ENCODE data around the gene PDGFD.

The PDGFD gene

DNA sequence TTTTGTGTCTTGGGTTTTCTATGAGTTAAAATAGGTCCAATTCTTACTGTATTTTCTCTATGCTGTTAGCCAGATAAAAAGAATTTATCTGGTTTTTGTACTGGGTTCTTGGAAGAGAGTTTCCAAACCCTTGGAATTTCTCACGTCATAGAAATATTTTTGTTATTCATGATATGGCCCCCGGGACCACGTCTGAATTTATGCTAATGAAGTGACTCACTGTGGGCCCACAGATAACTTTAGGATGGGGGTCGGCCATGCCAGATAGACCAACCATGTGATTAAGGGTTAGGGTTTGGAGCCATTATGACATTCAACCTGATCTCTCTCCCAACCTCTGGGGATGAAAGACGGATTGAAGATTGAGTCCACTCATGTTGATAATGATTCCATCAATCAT, 163.1 kb downstream of the PDGFD start:
- no peak for DNase-seq (ENCODE audit: low spot score)

DNA sequence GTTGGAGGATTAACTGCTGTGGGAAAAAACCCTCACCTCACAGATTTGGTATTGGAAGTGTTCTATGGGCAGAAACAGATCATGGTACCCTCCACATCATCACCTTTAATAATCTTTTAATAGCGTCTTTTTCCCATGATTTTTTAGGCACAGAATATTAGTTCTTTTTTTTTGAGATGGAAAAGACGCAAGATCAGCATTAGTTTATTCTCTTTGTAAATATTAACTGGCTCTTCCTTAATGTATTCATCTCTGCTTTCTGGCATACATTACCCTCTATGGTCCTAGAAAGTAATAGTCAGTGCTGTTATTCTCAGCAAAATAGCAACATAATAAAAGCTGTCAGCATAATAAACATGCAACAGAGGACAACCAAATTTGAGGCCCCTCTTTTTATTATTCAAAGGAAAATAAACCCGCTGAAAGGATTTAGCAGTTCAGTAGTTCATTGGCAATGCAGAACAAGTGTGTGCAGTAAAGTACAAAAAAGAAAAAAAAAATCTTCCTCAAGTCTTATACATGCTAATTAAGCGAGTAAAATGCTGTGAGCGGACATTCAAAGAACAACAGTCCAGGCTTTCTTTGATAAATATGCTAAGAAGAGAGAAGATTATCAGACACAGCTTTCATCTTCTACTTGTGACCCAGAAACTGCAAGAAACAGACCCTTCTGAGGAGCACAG, 165.0 kb downstream of the PDGFD start:
- DNase-seq (ENCODE audit: low spot score): no peak

DNA sequence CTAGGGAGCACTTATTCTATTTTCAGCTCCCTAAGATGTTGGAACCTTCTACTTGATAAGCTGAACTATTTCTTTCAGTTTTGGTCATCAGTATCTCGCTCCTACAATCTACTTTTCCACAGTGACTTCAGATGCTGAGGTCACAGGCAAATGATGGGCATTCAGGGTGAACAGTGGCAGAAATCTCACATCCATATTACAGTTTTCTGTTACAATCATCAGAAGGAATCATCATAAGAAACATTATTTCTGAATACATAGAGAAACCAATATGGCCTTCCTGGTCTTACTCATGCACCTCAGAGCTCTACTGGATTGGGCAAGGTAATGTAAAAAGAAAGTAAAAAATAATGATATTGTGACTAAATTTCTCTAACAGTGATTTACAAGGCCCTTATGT, 166.9 kb downstream of the PDGFD start:
- DNase-seq (ENCODE audit: low spot score): no peak

DNA sequence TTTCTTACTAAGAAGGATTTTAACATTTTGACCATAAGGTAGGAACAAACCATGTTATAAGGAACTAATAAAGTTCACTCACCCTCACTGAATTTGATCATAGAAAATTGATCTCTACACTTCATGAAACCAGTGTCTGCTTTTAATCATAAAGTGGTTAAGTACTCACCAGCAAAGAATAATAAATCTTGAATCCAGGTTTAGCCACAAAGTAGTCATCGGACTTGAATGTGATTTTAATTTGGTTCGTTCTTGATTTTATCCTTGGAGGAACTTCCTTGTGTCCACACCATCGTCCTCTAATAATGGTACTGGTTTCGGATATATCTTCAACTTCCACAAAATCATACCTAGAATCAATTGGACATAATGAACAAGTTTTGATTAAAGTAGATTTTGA, 168.1 kb downstream of the PDGFD start:
- DNase-seq (ENCODE audit: low spot score): no peak

DNA sequence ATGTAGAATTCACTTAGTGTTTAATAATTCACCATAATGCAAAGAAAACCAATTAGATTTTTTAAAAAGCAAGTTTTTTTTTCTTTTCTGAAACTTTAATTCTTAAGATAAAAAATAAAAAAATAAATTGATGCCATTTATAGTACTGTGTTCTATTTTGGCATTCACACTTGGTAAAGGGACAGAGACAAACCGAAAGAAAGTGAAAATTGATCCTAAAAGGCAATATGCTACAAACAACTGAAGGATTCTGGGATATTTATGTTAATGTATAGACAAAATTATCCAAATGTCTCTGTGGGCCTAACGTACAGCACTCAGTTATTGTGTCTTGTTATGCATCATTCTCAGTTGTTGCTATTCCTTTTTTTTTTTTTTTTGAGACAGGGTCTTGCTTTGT, 169.4 kb downstream of the PDGFD start:
- DNase-seq (ENCODE audit: low spot score): no peak

DNA sequence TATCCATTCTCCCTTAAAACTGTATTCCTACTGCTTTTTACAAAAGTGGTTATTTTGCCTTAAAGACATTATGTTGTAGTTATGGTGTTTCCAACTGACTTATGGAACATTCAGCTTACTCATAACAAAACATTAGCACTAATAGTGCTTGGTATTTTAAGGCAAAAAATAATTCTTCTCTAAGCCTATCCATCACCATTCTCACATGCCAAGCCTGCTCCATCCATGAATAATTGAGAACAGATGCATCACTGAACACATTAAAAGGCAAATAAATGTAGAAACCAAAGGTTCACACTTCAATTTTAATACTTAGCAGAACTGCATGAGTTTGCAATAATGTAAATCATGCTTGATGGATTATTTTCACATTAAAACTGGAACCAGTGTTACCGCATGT, 169.9 kb downstream of the PDGFD start:
- DNase-seq (ENCODE audit: low spot score): no peak

DNA sequence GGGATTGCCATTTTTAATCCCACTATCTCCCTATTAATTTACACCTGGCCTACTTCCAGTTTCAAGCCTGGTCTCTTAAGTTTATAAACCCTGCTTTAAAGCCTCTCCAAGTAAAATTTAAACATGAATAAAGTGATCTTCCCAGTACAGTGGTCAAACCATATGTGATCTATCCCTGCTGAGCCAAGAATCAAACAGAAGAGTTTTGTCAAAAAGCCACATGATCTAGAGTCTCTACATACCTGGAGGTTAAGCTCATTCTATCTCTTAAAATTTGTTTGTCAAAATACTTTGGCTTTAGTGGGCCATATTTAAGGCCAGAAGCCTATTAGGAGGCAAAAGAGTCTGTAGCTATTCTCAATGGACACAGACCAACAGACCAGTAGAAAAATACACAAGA, 170.4 kb downstream of the PDGFD start:
- no peak for DNase-seq (ENCODE audit: low spot score)

DNA sequence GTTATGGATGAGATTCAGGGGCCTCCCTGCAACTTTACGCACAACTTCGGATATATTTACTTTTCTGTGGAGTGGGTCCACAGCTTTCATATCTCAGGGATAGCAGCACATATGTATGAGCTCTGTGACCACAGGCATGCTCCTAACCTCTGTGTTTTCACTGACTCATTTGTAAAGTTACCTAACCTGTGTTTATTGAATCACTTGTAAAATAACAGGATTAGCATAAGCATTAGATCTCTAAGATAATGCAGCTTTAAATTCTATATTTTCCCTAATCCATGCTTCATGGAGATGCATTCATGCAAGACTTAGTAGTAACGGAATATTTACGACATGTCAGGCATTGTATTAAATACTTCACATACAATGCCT, 175.4 kb downstream of the PDGFD start:
- no peak for DNase-seq (ENCODE audit: low spot score)

DNA sequence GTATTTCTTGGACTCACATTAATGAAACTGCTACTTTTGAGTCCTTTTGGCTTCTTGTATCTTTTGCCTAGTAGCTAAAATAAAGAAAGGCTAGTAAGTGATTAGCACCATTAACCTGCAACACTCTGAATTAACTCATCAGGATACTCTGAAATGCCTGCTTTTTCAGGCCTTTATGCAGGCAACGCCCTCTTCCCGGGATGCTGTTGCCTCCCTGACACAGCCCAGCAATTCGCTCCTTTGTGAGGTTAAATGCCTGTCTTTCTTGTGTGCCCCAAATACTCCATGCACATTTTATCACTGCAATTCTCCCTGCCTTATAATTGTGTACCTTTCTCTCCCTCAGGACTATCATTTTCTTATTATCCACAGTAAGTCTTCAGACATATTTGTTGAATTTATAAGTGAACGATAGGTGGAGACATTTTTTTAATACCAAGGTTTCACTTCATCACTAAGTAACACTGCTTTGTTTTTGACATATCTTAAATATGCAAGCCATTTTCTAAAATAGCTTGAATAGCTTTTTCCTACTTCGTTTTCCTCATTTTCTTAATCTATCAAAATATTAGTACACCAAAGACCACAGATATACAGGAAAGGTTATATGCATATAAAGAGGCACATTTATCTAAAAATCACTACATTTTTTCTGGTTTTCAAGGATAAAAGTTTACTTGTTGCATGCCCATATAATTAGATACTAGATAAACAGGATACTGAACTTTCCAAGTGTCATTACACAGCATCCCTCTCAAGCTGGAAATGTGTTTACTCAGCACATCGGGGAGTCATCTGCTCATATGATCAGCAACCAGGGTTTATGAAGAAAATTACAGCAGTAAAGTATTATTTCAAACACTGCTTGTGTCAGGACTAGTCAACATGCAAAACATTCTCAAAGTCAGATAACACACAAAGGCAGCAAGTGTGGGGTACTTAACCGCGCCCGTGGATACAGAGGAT, 176.0 kb downstream of the PDGFD start:
- DNase-seq (ENCODE audit: low spot score): no peak

DNA sequence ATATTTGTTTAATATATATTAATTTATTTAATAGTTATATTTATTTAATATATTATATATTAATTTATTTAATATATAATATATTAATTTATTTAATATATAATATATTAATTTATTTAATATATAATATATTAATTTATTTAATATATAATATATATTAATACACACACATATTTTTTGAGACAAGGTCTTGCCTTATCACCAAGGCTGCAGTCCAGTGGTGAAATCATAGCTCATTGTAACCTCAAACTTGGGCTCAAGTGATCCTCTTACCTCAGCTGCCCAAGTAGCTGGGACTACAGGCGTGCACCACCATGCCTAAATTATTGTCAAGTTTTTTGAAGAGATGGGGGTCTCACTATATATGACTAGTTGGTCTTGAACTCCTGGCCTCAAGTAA, 178.9 kb downstream of the PDGFD start:
- no peak for DNase-seq (ENCODE audit: low spot score)

DNA sequence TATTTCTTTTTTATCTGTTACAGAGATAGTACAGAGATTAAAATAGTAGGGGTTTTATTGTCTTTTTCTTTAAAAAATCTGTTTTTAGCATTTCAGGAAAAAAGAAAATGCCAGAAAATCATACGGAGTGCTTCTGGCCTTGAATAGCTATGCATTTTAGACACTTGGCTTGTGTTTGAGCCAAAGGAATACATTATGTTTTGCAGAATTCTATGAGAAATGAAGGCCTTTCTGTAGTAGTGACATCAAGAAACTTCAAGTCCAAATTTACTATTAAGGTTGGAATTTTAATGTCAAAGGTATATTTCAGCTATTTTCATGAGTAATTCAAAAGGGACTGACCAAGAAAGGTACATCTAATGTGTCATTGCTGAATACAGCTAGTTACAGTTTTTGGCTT, 183.8 kb downstream of the PDGFD start:
- no peak for DNase-seq (ENCODE audit: low spot score)

DNA sequence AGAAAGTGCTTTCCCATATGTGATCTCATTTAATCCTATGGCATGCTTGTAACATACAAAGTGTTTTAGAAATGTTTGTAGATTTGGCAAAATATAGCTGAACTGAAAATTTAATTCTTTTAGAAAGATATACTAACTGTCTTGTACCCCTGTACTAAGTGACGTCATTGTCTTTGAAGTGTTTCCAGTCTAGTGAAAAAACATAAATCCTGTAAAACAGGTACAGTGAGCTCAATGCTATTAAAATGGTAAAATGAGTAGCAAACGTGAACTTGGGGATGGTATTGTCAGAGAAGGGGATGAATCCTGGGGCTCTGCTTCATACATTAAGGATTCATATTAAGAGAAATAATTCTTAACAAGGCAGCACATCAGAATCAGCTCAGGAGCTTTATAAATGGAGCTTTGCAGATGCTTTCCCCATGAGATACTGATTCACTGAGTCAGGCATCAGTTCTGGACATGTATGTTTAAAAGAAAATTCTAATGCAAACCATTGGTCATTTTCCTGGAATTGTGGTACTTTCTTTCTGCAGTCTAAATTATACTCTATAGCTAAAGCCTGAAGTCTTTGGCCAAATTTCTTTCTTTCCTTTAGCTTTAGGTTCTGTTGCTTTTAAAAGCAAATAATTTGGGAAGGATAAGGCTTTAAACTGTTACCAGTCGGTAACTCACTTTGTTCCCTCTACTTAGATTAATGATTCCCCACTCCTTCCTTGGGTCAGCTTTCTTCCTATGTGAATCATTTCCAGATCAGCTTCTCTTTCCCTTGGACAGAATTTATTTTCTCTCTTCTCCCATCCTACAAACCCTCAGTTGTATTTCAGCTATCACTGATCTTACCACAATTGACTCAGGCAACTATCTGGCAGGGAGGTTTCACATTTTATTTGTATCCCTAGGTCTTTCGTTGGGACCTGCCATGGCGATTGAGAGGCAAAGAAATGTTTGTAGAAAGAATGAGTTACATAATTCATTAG, 185.0 kb downstream of the PDGFD start:
- DNase-seq (ENCODE audit: low spot score): no peak

DNA sequence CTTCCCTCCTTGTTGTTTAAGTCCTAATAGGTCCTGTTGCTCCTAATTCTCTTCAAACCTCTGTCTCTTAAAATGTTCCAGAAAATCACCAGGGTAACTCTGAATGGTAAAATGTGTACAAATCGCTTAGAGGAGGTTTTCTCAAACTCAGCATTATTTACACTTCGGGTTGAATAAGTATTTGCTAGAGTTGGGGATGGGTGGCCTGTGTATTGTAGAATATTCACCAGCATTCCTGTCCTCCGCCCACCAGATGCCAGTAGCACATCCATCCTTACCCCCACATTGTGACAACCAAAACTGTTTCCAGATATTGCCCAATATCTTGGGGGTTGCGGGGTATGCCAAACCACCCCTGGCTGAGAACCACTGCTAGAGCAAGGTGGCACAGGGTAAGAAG, 191.9 kb downstream of the PDGFD start:
- no peak for DNase-seq (ENCODE audit: low spot score)

DNA sequence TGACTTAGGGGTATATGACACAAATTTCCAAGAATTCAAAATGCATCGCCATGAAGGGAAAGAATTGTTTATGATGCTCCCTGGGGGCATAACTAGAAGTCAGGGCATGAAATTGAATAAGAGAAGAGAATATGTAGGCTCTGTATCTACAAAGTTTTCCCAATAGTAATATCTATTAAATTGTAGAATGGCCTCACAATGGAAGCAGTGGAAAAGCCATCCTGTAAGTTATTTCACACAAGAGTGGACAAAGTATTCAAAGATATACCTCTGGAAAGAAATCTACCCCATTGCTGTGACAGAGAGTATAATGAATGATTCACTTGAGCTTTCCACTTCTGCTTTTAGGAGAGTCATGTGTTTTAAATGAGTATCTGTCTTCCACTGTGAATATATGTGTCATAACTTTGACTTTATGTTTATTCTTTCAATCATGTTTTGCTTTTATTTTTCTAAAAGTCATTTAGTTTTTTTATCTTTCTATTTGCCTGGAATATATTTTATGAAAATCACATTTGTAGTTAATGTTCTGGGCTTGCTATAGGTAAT, 193.2 kb downstream of the PDGFD start:
- DNase-seq (ENCODE audit: low spot score): no peak

DNA sequence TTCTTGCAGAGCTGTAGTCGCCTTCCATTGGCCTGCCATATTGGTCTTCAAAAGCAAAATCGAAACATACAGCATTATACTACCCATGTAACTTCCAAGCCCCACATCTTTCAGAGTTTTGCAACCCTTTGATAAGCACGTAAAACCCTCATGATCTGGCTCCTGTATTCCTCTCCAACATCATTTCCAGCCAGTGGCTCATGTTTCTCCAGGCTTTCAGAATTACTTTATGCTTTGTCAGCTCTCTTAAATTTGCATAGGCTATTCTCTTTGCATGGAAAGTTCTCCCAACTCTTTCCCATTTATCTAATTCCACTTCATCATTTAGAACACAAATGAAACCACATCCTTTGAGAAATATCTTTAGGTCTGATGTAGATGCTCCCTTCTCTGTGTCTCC, 195.3 kb downstream of the PDGFD start:
- no peak for DNase-seq (ENCODE audit: low spot score)

DNA sequence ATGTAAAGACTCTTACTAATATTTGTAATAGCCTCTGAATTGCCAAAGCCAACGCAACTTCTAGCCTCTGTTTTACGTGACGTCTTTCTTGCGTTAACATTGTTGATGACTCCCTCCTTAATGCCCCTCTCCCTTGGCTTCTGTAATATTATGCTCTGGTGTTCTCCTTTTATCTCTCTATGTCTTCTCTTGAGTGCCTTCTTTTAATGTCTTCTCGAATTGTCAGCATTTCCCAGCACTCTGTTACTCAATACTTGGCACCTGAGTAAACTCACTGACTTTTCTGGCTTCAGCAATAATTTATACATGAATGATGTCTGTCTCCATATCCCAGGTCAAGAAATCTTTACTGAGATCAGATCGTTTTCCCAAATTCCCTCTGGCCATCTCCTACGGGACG, 196.0 kb downstream of the PDGFD start:
- DNase-seq (ENCODE audit: low spot score): no peak

DNA sequence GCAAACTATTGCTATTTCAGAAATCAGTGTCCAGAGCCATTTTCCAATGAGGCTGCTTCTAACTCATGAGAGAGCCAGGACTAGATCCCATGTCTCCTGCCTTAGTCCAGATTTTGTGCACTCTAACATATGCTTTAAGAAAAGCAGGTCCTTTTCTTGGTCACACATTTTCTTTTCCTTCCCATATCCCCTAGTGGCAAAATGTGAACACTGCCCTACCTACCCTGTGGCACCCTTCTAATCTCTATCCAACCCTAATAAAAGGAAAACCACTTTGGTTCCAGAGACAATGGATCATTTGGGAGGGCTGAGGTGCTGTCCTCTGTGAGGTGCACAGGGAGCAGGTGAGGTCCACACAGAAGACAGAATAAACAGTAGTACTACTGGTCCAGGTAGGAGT, 199.6 kb downstream of the PDGFD start:
- DNase-seq (ENCODE audit: low spot score): no peak

DNA sequence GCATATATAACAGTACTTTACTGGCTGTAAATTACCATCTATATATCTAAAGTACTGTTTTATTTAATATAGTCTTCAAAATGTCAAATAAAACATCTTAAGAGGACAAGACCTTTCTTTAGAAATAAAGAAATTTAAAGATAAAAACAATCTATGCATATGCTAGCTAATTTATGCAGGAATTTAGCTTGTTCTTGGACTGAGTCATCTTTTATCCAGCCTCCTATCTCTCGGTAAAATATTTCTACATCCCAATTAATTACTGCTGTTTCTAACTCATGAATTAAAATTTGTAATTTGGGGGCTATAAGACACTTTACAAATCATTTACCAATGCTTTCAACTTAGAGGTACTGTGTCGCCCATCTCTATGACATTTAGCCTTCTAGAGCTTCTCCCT, 200.3 kb downstream of the PDGFD start:
- no peak for DNase-seq (ENCODE audit: low spot score)

DNA sequence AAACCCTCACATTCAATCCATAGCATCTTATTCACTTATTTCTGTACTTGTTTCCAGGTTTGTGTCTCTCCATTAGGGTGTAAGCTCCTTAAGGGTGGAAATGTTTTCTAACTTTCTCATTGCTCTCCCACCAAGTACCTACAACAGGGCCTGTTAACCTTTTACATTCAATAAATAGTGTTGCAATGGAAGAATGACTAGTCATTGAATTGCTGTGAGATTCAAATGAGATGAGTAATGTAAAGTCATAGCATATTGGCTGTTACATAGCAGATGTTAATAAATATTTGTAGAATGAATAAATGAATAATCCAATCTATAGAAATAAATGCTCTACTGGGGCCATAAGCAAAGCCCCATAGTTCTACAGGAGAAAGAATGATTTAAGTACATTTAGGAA, 202.9 kb downstream of the PDGFD start:
- no peak for DNase-seq (ENCODE audit: low spot score)

DNA sequence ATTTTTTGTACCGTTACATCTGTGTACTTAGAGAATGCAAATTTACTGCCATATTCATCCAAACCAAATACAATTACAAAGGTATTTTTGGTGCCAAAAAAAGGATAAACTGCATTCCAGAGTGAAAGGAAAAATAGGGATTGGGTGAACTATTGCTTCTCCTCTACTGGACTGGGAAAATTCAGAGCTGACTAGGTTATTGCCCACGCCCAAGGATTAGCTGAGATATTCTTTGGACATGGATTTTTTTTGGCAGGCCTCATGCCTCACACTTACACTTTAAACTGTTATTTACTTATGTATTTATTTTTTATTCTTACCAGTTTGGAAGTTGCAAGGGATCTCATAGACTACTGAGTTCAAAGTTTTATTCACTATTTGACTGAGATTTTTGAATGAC, 203.8 kb downstream of the PDGFD start:
- DNase-seq (ENCODE audit: low spot score): no peak

DNA sequence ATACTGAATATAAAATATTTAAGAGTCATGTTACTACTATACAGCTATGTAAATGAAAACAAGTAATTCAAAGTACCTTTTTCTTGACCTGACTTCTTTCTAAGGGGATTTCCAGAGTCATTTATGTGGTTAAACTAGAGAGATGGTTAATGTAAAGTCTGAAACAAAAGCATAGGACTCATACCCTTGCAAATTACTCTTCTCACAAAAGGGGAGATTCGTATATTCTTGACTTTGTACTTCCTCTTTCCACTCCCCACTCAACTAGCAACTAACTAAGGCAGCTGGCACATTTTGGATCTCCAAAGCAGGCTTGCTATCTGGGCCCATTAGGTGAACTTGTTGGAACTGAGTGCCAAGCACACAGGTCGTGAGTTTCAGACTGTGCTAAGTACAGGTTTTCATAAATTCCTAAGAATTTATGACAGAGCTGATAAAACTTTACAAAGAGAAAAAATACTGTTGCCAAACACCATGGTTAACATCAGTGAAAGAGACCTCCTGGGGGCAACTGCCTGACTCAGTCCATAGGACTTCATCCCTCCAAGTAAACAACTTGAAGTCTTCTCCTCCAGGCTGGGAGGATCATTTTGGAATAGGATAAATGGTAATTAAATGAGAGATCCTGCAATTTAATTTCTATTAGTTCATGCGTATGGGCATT, 204.5 kb downstream of the PDGFD start:
- DNase-seq (ENCODE audit: low spot score): no peak

All from globus pallidus (tissue), 1 donor.